ENCODE results near the gene MRPL54. TPM values are rescaled to one million over a fixed set of nuclear protein-coding genes. Genes with fewer than 3 reads are reported as not detected.

MRPL54 gene
- total RNA-seq, 1 donor from 2014 or later, result 43.5 TPM

DNA sequence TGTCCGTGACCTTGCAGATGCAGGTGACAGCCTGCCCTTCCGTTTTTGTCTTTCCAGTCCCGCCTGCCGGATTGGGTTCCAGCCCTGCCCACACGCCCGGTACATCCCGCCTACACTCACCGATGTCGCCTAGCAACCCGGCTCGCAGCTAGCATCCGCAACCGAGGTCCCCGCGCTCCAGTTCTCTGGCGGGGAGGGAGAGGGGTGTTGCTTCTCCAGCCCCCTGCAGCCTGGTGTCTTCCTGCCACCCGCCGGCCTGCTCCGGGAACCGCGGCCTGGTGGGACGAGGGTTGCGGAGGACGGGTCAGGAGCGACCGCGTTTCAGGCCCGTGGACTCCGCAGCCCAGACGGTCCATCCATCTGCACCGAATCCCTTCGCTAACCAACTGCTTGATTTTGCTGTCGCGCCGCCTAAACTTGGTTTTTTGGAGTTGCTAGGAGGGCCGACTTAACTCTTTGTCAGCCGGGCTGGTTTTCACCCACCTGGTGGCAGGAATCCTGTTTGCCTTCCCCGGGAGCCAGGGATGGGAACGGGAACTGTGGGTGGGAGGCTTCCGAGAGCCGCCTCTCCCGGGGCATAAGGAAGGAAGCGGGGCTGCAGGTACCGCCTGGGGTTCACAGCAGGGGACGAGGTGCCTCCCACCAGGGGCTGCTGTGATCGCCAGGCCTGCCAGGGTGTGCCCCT, 39.1 kb downstream of the MRPL54 start:
- Mint-ChIP-seq H3K36me3 (ENCODE audit: low read depth, unreplicated experiment) (no peaks in the 10 kb centered on the region), H3K4me3 (ENCODE audit: unreplicated experiment) (no peak overlapping the region), H3K9me3 (ENCODE audit: unreplicated experiment) (no peaks in the 10 kb centered on the region), H3K27me3 (ENCODE audit: low read depth, unreplicated experiment) (peaks cover 42% of the 10 kb centered on the region), H3K27ac (ENCODE audit: unreplicated experiment) (no peak overlapping the region), H3K4me1 (ENCODE audit: low read depth, unreplicated experiment) (no peaks in the 10 kb centered on the region)
- peaks cover 8% of the 10 kb centered on the region for H3K4me1 ChIP-seq (ENCODE audit: insufficient read depth, low read length)
- peak overlapping the region; percentile 40 for H2AFZ ChIP-seq (ENCODE audit: low read depth, low read length)
- H3K9ac ChIP-seq (ENCODE audit: low read length), result no peak overlapping the region
- no peaks in the 10 kb centered on the region for H3K36me3 ChIP-seq (ENCODE audit: insufficient read depth, low read length)
- peaks cover 4% of the 10 kb centered on the region for H3K9me3 ChIP-seq (ENCODE audit: insufficient read depth, low read depth, low read length)
- FAIRE-seq (no peak), DNase-seq (ENCODE audit: low read depth) (peak; percentile 5)
- H3K27ac ChIP-seq (ENCODE audit: low read depth, low read length), result no peak overlapping the region
- H3K4me2 ChIP-seq (ENCODE audit: low read length), result peak overlapping the region; percentile 76
- H4K20me1 ChIP-seq (ENCODE audit: insufficient read depth, low read length), result no peaks in the 10 kb centered on the region
- peaks cover 25% of the 10 kb centered on the region for H3K27me3 ChIP-seq (ENCODE audit: insufficient read depth, low read length)
- TF ChIP-seq CTCF (IDR thresholded peaks at IDR 0.05; ENCODE audit: insufficient read depth, low read depth, low read length) (no peak), EZH2 (IDR thresholded peaks at IDR 0.05; ENCODE audit: insufficient read depth, low read length) (peak; percentile 90)
- no peak overlapping the region for H3K4me3 ChIP-seq (ENCODE audit: insufficient read depth, low read depth, low read length)
- no peaks in the 10 kb centered on the region for H3K79me2 ChIP-seq (ENCODE audit: insufficient read depth, low read length)

GRCh38 chr19:3803114-3803888, 40.8 kb downstream of the MRPL54 start:
- Mint-ChIP-seq H3K4me3 (ENCODE audit: unreplicated experiment) (no peak overlapping the region), H3K9me3 (ENCODE audit: unreplicated experiment) (no peaks in the 10 kb centered on the region), H3K4me1 (ENCODE audit: low read depth, unreplicated experiment) (no peaks in the 10 kb centered on the region), H3K27ac (ENCODE audit: unreplicated experiment) (no peak overlapping the region), H3K27me3 (ENCODE audit: low read depth, unreplicated experiment) (peaks cover 43% of the 10 kb centered on the region), H3K36me3 (ENCODE audit: low read depth, unreplicated experiment) (no peaks in the 10 kb centered on the region)
- Histone ChIP-seq H2AFZ (ENCODE audit: low read depth, low read length) (no peak overlapping the region), H3K27ac (ENCODE audit: low read depth, low read length) (no peak overlapping the region), H3K79me2 (ENCODE audit: insufficient read depth, low read length) (no peaks in the 10 kb centered on the region), H3K4me1 (ENCODE audit: insufficient read depth, low read length) (peaks cover 8% of the 10 kb centered on the region), H3K9ac (ENCODE audit: low read length) (no peak overlapping the region), H3K36me3 (ENCODE audit: insufficient read depth, low read length) (no peaks in the 10 kb centered on the region), H3K4me3 (ENCODE audit: insufficient read depth, low read depth, low read length) (no peak overlapping the region), H3K9me3 (ENCODE audit: insufficient read depth, low read depth, low read length) (no peaks in the 10 kb centered on the region), H3K27me3 (ENCODE audit: insufficient read depth, low read length) (peaks cover 25% of the 10 kb centered on the region), H4K20me1 (ENCODE audit: insufficient read depth, low read length) (no peaks in the 10 kb centered on the region), H3K4me2 (ENCODE audit: low read length) (no peak overlapping the region)
- DNase-seq (ENCODE audit: low read depth) (no peak), FAIRE-seq (no peak)
- TF ChIP-seq EZH2 (IDR thresholded peaks at IDR 0.05; ENCODE audit: insufficient read depth, low read length) (no peak), CTCF (IDR thresholded peaks at IDR 0.05; ENCODE audit: insufficient read depth, low read depth, low read length) (no peak)
